Endothelial cell of umbilical vein (primary cell): ENCODE measurements around the gene GPLD1. TPM values are rescaled to one million over a fixed set of nuclear protein-coding genes. Genes with fewer than 3 reads are reported as not detected.

Experiments
- BruUV-seq: library from RNA; stranded (reverse); fragments of 400-500 nt; replicated peaks from 2 replicates; lab custom pipeline; 2021; lab: Mats Ljungman, UMichigan
- CTCF ChIA-PET: fragments of 300-600, 350-600 bp; sonication (Branson Sonifier 250); formaldehyde crosslinking; loops from one replicate; lab custom pipeline; 2021; ENCODE audit warnings: antibody characterized with exemption, inconsistent platforms; lab: Charles Lee
- POLR2A ChIA-PET: fragments of 300-600, 350-600 bp; sonication (Branson Sonifier 250); formaldehyde crosslinking; loops from one replicate; lab custom pipeline; 2021; ENCODE audit warnings: antibody characterized with exemption, inconsistent platforms; lab: Charles Lee
- DNase-seq: peaks from one replicate; pipeline ENCODE4 v3.0.0-alpha.2; 2011; ENCODE audit warnings: low read depth, low spot score
- FAIRE-seq: peaks from 2 replicates; lab custom pipeline; 2011; peaks lifted over from hg19 to GRCh38; lab: Jason Lieb, UNC
- H2AFZ ChIP-seq: 2 replicates; pipeline ENCODE4 v1.6.0; 2012; ENCODE audit warnings: low read depth, low read length, control low read depth, inconsistent platforms
- H3K27ac ChIP-seq: 2 replicates; pipeline ENCODE4 v1.5.1; 2011; ENCODE audit warnings: low read depth, mild to moderate bottlenecking, control low read depth, low read length, moderate library complexity; ENCODE audit not compliant: insufficient read depth
- H3K27me3 ChIP-seq, 2 experiments: 2 replicates each; pipeline versions ENCODE4 v1.6.0 to v1.6.1; 2011; ENCODE audit warnings: low read length in 2 of 2, mixed read lengths in 1 of 2; ENCODE audit not compliant: control insufficient read depth in 2 of 2, insufficient read depth in 2 of 2
- H3K36me3 ChIP-seq, 2 experiments: 2 replicates in 1 of 2; 3 replicates in 1 of 2; pipeline ENCODE4 v1.5.1; 2011; ENCODE audit warnings: low read length in 2 of 2, mild to moderate bottlenecking in 1 of 2, moderate library complexity in 1 of 2; ENCODE audit not compliant: control insufficient read depth in 2 of 2, insufficient read depth in 2 of 2; ENCODE audit errors: extremely low read depth in 1 of 2
- H3K4me1 ChIP-seq: 3 replicates; pipeline ENCODE4 v1.5.1; 2011; ENCODE audit warnings: mild to moderate bottlenecking, low read length; ENCODE audit not compliant: control insufficient read depth, insufficient read depth; ENCODE audit errors: extremely low read depth
- H3K4me2 ChIP-seq: 2 replicates; pipeline ENCODE4 v1.6.1; 2011; ENCODE audit warnings: low read length, control low read depth, mixed read lengths; ENCODE audit not compliant: insufficient read depth
- H3K4me3 ChIP-seq, 3 experiments: fragments of 200-600 bp in 1 of 3; sonication (generic), shearing (Covaris generic) in 1 of 3; replicated peaks in 1 of 3; 2 replicates each; pipeline ENCODE4 v1.5.1; 2011 to 2016; ENCODE audit warnings: control low read depth in 3 of 3, low read length in 3 of 3, mild to moderate bottlenecking in 2 of 3, inconsistent platforms in 1 of 3, low read depth in 1 of 3, moderate library complexity in 1 of 3; ENCODE audit not compliant: insufficient read depth in 1 of 3
- H3K79me2 ChIP-seq: 2 replicates; pipeline ENCODE4 v1.6.0; 2012; ENCODE audit warnings: low read length, inconsistent platforms; ENCODE audit not compliant: control insufficient read depth, insufficient read depth
- H3K9ac ChIP-seq: replicated peaks from 2 replicates; pipeline ENCODE3; 2011; ENCODE audit warnings: low read length, control low read depth; ENCODE audit not compliant: insufficient read depth; ENCODE audit errors: extremely low read depth
- H3K9me1 ChIP-seq: replicated peaks from 3 replicates; pipeline ENCODE4 v1.6.0; 2011; ENCODE audit warnings: mild to moderate bottlenecking, low read length; ENCODE audit not compliant: control insufficient read depth, insufficient read depth; ENCODE audit errors: extremely low read depth
- H3K9me3 ChIP-seq: replicated peaks from 2 replicates; pipeline ENCODE4 v1.5.1; 2012; ENCODE audit warnings: low read length, inconsistent platforms; ENCODE audit not compliant: control insufficient read depth, insufficient read depth
- H4K20me1 ChIP-seq: replicated peaks from 2 replicates; pipeline ENCODE3; 2011; ENCODE audit warnings: mild to moderate bottlenecking, low read length; ENCODE audit not compliant: control insufficient read depth, insufficient read depth; ENCODE audit errors: extremely low read depth
- EZH2 ChIP-seq: IDR thresholded peaks from 2 replicates; pipeline ENCODE4 v1.6.1; 2012; ENCODE audit warnings: borderline replicate concordance, low read depth, mild to moderate bottlenecking, moderate library complexity, low read length, inconsistent platforms; ENCODE audit not compliant: severe bottlenecking
- FOS ChIP-seq: IDR thresholded peaks from 2 replicates; pipeline ENCODE4 v1.6.1; 2011; ENCODE audit warnings: mild to moderate bottlenecking, low read length, moderate library complexity, borderline replicate concordance; ENCODE audit not compliant: insufficient read depth
- GATA2 ChIP-seq: IDR thresholded peaks from 2 replicates; pipeline ENCODE4 v1.7.0; 2011; ENCODE audit warnings: low read depth, mild to moderate bottlenecking, moderate library complexity, mixed read lengths, low read length; ENCODE audit not compliant: insufficient read length, insufficient read depth
- JUN ChIP-seq: IDR thresholded peaks from 2 replicates; pipeline ENCODE4 v1.6.1; 2011; ENCODE audit warnings: borderline replicate concordance, low read depth; ENCODE audit not compliant: insufficient read length, insufficient read depth
- MYC ChIP-seq: IDR thresholded peaks from one replicate; pipeline ENCODE4 v1.6.1; 2011; ENCODE audit warnings: mild to moderate bottlenecking, low read depth, low read length
- POLR2A ChIP-seq: IDR thresholded peaks from 2 replicates; pipeline ENCODE4 v1.6.1; 2012; ENCODE audit warnings: low read depth, mild to moderate bottlenecking, control low read depth, low read length
- POLR2AphosphoS5 ChIP-seq: IDR thresholded peaks from 2 replicates; pipeline ENCODE4 v1.6.1; 2012; ENCODE audit warnings: low read depth, mild to moderate bottlenecking, control low read depth, low read length, moderate library complexity; ENCODE audit not compliant: insufficient read depth
- dilution Hi-C: fragments of 300-500 bp; cut with MboI; formaldehyde crosslinking; loops from one replicate; pipeline ENCODE4 v1.15.0; 2019; ENCODE audit warnings: low sequenced_read_pairs; ENCODE audit not compliant: extremely low pct_ligation_motif_present
- intact Hi-C: fragments of 100-400 bp; cut with micrococcal nuclease; formaldehyde crosslinking; loops from one replicate; pipeline ENCODE4 v1.10.0; 2022
- polyA plus RNA-seq, 4 experiments: library from polyadenylated mRNA; depleted of rRNA in 3 of 4; stranded (reverse) in 3 of 4; unstranded in 1 of 4; fragments of >200 nt; gene quantifications; 2 replicates each; pipeline versions ENCODE4 v1.2.1 to v1.2.3, GENCODE V29; 2011 to 2012; ENCODE audit warnings: missing spikeins in 1 of 4
- total RNA-seq: library from RNA; stranded (reverse); gene quantifications from 2 replicates; pipeline ENCODE4 v1.2.3, GENCODE V29; 2021
- TF ChIP-seq, protein P1 (sequence below): IDR thresholded peaks from 2 replicates; pipeline ENCODE4 v1.6.1; 2011; ENCODE audit not compliant: insufficient read depth, insufficient read length
- TF ChIP-seq, protein P2 (sequence below), 2 donors: IDR thresholded peaks; 1 replicate in 1 of 2; 2 replicates in 1 of 2; pipeline ENCODE4 v1.5.1; 2011; ENCODE audit warnings: low read length in 2 of 2, mild to moderate bottlenecking in 2 of 2, moderate library complexity in 2 of 2, control low read depth in 1 of 2, inconsistent platforms in 1 of 2, low read depth in 1 of 2; ENCODE audit not compliant: insufficient read depth in 1 of 2; ENCODE audit errors: extremely low read depth in 1 of 2

Gene GPLD1
- total and polyA plus RNA-seq, 2 donors (not counting 3 experiments of a cell fraction or from before 2014, with no cell fraction given): 0.03 to 0.53 TPM

DNA sequence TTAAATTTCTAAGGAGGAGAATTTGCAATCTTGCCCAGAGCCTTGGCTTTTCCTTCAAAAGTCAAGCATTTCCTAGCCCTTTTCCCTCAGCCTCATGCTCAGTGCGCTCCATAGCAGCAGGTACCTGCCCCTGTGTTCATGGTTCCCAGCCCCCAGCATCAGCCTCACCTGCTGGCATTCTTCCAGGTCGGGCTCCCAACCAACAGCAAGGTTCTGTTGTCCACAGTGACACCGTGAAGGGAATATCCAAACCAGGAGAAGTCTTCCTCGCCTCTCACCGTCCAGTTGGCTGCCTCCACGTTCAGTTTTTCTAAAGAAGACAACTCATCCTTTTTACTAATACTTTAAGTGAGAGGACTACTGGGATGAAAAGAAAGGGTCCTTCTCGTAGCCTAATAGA, 42.7 kb downstream of the GPLD1 start:
- no peak for TF ChIP-seq JUN
- TF ChIP-seq GATA2: no peak
- TF ChIP-seq POLR2A: no peak
- TF ChIP-seq MYC: no peak
- no peak for TF ChIP-seq EZH2
- TF ChIP-seq POLR2AphosphoS5: no peak
- TF ChIP-seq FOS: no peak
- TF ChIP-seq, protein P1, sequence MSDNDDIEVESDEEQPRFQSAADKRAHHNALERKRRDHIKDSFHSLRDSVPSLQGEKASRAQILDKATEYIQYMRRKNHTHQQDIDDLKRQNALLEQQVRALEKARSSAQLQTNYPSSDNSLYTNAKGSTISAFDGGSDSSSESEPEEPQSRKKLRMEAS: no peak
- TF ChIP-seq, protein P2, sequence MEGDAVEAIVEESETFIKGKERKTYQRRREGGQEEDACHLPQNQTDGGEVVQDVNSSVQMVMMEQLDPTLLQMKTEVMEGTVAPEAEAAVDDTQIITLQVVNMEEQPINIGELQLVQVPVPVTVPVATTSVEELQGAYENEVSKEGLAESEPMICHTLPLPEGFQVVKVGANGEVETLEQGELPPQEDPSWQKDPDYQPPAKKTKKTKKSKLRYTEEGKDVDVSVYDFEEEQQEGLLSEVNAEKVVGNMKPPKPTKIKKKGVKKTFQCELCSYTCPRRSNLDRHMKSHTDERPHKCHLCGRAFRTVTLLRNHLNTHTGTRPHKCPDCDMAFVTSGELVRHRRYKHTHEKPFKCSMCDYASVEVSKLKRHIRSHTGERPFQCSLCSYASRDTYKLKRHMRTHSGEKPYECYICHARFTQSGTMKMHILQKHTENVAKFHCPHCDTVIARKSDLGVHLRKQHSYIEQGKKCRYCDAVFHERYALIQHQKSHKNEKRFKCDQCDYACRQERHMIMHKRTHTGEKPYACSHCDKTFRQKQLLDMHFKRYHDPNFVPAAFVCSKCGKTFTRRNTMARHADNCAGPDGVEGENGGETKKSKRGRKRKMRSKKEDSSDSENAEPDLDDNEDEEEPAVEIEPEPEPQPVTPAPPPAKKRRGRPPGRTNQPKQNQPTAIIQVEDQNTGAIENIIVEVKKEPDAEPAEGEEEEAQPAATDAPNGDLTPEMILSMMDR (IDR thresholded peaks at IDR 0.05; ENCODE audit: extremely low read depth in 1 of 2, insufficient read depth in 1 of 2, low read depth in 1 of 2, low read length in 2 of 2): no peak
- CTCF ChIA-PET: interaction anchor here (0.5 to 1.1 kb wide), 2 partner anchors 16 to 356 kb away, joined by 3 to 4 read pairs; no protein-coding TSS in a partner anchor
- Histone ChIP-seq H3K4me3 (no peak overlapping the region), H3K4me1 (no peaks in the 10 kb centered on the region), H4K20me1 (no peaks in the 10 kb centered on the region), H2AFZ (no peak overlapping the region), H3K9me1 (no peaks in the 10 kb centered on the region), H3K9ac (no peak overlapping the region), H3K79me2 (no peaks in the 10 kb centered on the region), H3K4me2 (no peak overlapping the region), H3K9me3 (no peaks in the 10 kb centered on the region), H3K36me3 (no peaks in the 10 kb centered on the region), H3K27ac (no peak overlapping the region), H3K27me3 (no peaks in the 10 kb centered on the region)
- intact Hi-C loops (no loop called here), dilution Hi-C loops (no loop called here)
- DNase-seq (no peak), FAIRE-seq (no peak)
- POLR2A ChIA-PET: no interaction called here
- BruUV-seq: no TSS peak
